Measurements from ENCODE around the gene HIRA. TPM values are rescaled to one million over a fixed set of nuclear protein-coding genes. Genes with fewer than 3 reads are reported as not detected.

The HIRA gene
- total and polyA plus RNA-seq, 2 of the 8 experiments (the other 6 are each of a cell fraction or from before 2014, with no cell fraction given) = 34.9 to 67.2 TPM

GRCh38 chr22:19303785-19304184 lies 127.7 kb downstream of the HIRA start:
- H3K36me3 ChIP-seq (ENCODE audit: control insufficient read depth in 2 of 4, insufficient read depth in 4 of 4, low read length in 3 of 4) = no peaks in the 10 kb centered on the region
- no peak overlapping the region for H3K4me2 ChIP-seq (ENCODE audit: insufficient read depth in 1 of 2, low read depth in 2 of 2, low read length in 2 of 2)
- no peak overlapping the region for H3K4ac ChIP-seq (replicated peaks; ENCODE audit: insufficient read length, low read depth, low read length)
- no peak for DNase-seq (ENCODE audit: low read depth in 1 of 2, low spot score in 2 of 2)
- H2BK120ac ChIP-seq (replicated peaks; ENCODE audit: low read depth, low read length) = no peak overlapping the region
- H3K23ac ChIP-seq (ENCODE audit: insufficient read length) = no peak overlapping the region
- no peak overlapping the region for H2BK12ac ChIP-seq (ENCODE audit: low read depth, low read length)
- no peaks in the 10 kb centered on the region for H3K4me1 ChIP-seq (replicated peaks in 1 of 4; ENCODE audit: control insufficient read depth in 3 of 4, insufficient read depth in 4 of 4, low read length in 3 of 4)
- no peak overlapping the region for H2BK20ac ChIP-seq (ENCODE audit: low read length)
- H2AK5ac ChIP-seq (ENCODE audit: low read depth, low read length) = no peak overlapping the region
- no peak overlapping the region for H4K91ac ChIP-seq (replicated peaks; ENCODE audit: insufficient read length, low read length)
- no peak overlapping the region for H4K8ac ChIP-seq (ENCODE audit: extremely low read depth, insufficient read depth, low read length)
- no peak overlapping the region for H3K4me3 ChIP-seq (ENCODE audit: extremely low read depth in 1 of 4, insufficient read depth in 2 of 4, low read depth in 3 of 4, low read length in 4 of 4)
- no peaks in the 10 kb centered on the region for H4K20me1 ChIP-seq (replicated peaks in 1 of 2; ENCODE audit: control insufficient read depth in 1 of 2, insufficient read depth in 2 of 2, low read length in 2 of 2)
- ChIA-PET CTCF (ENCODE audit: partially characterized antibody) (no interaction called here), POLR2A (ENCODE audit: partially characterized antibody) (no interaction called here)
- H3K9me3 ChIP-seq (ENCODE audit: insufficient read depth in 2 of 2, low read depth in 1 of 2, low read length in 1 of 2) = no peaks in the 10 kb centered on the region
- no peak overlapping the region for H2AFZ ChIP-seq (ENCODE audit: low read length)
- no peaks in the 10 kb centered on the region for H3K27me3 ChIP-seq (replicated peaks in 1 of 4; ENCODE audit: control insufficient read depth in 3 of 4, extremely low read depth in 1 of 4, insufficient read depth in 3 of 4, low read length in 3 of 4)
- no peaks in the 10 kb centered on the region for H3K79me2 ChIP-seq (ENCODE audit: control insufficient read depth in 1 of 2, insufficient read depth in 2 of 2, low read length in 2 of 2)
- no peak overlapping the region for H3K18ac ChIP-seq (ENCODE audit: extremely low read depth, low read length)
- H3K14ac ChIP-seq (ENCODE audit: insufficient read length) = no peak overlapping the region
- H3K27ac ChIP-seq (ENCODE audit: low read depth, low read length) = no peak overlapping the region
- H3K9ac ChIP-seq (replicated peaks in 1 of 4; ENCODE audit: extremely low read depth in 1 of 4, low read depth in 3 of 4, low read length in 3 of 4) = no peak overlapping the region
- WGBS, 2 experiments (ENCODE audit: extremely low coverage in 1 of 2, insufficient coverage in 1 of 2, insufficient read length in 1 of 2, insufficient replicate concordance in 2 of 2, low coverage in 1 of 2, low lambda C conversion rate in 2 of 2, missing lambda C conversion rate in 1 of 2) = 86% methylated on average over 1 of the region's 1 CpG; no CpG with 5 or more reads in 1 of the 2 experiments
- no peak overlapping the region for H2BK5ac ChIP-seq (ENCODE audit: low read depth, low read length)
- H3K56ac ChIP-seq (replicated peaks; ENCODE audit: insufficient read length, low read depth, low read length) = no peak overlapping the region
- no peaks in the 10 kb centered on the region for H3K23me2 ChIP-seq (ENCODE audit: low read depth, low read length)
- H3K79me1 ChIP-seq (ENCODE audit: low read depth, low read length) = no peaks in the 10 kb centered on the region
- FAIRE-seq = no peak
- H2BK15ac ChIP-seq (ENCODE audit: low read length) = no peak overlapping the region
- H4K5ac ChIP-seq (ENCODE audit: insufficient read length, low read depth, low read length) = no peak overlapping the region
- TF ChIP-seq EZH2 (IDR thresholded peaks at IDR 0.05; ENCODE audit: low read depth, low read length, severe bottlenecking) = no peak
- TF ChIP-seq USF2 (IDR thresholded peaks at IDR 0.05; ENCODE audit: low read length) = no peak
- TF ChIP-seq SIN3A (conservative IDR thresholded peaks at IDR 0.05 in 1 of 2, IDR thresholded peaks at IDR 0.05 in 1 of 2; ENCODE audit: low read depth in 1 of 2, low read length in 2 of 2) = no peak
- TF ChIP-seq NRF1 (IDR thresholded peaks at IDR 0.05; ENCODE audit: low read depth, low read length) = no peak
- TF ChIP-seq EGR1 (IDR thresholded peaks at IDR 0.05; ENCODE audit: borderline replicate concordance, low read depth, low read length) = no peak
- no peak for TF ChIP-seq TAF1 (IDR thresholded peaks at IDR 0.05; ENCODE audit: low read depth, low read length)
- TF ChIP-seq KDM1A (IDR thresholded peaks at IDR 0.05; ENCODE audit: borderline replicate concordance, low read length) = no peak
- TF ChIP-seq GTF2F1 (IDR thresholded peaks at IDR 0.05; ENCODE audit: borderline replicate concordance, low read depth, low read length) = no peak
- TF ChIP-seq E2F6 (IDR thresholded peaks at IDR 0.05) = no peak
- no peak for TF ChIP-seq RNF2 (IDR thresholded peaks at IDR 0.05; ENCODE audit: borderline replicate concordance, low read depth, low read length, missing control alignments, poor library complexity, severe bottlenecking)
- no peak for TF ChIP-seq POLR2A (IDR thresholded peaks at IDR 0.05; ENCODE audit: control extremely low read depth in 1 of 2, low read depth in 2 of 2, low read length in 2 of 2)
